Body of pancreas (tissue), 4 donors: ENCODE data around the gene KCNQ1OT1. TPM values are rescaled to one million over a fixed set of nuclear protein-coding genes. Genes with fewer than 3 reads are reported as not detected.

Experiments
- ATAC-seq: fragments of 150-250 bp; one replicate; pipeline ENCODE4 v1.9.1; 2016
- DNase-seq, 4 donors: peaks; one replicate each; pipeline ENCODE4 v3.0.0-alpha.2; 2019
- H3K27ac ChIP-seq, 4 donors: fragments of 200-600 bp; sonication (generic); 1 replicate in 3 of 4; 2 replicates in 1 of 4; pipeline versions ENCODE4 v1.5.1 to v1.6.1; 2016 to 2019; ENCODE audit warnings: mild to moderate bottlenecking in 1 of 4, mixed read lengths in 1 of 4, moderate library complexity in 1 of 4
- H3K27me3 ChIP-seq, 2 donors: fragments of 200-600 bp; sonication (generic); one replicate each; pipeline ENCODE4 v1.6.0; 2016; ENCODE audit warnings: mild to moderate bottlenecking in 1 of 2
- H3K36me3 ChIP-seq, 2 donors: fragments of 200-600 bp; sonication (generic); replicated peaks in 1 of 2; 2 replicates each; pipeline ENCODE4 v1.5.1; 2016; ENCODE audit warnings: low read depth in 2 of 2; ENCODE audit not compliant: insufficient read depth in 1 of 2
- H3K4me1 ChIP-seq: fragments of 200-600 bp; sonication (generic); one replicate; pipeline ENCODE4 v1.6.0; 2016
- H3K4me3 ChIP-seq, 2 donors: fragments of 200-600 bp; sonication (generic); 1 replicate in 1 of 2; 2 replicates in 1 of 2; pipeline ENCODE4 v1.5.1; 2016 to 2019
- H3K9me3 ChIP-seq, 3 donors: fragments of 200-600 bp; sonication (generic); 1 replicate in 2 of 3; 2 replicates in 1 of 3; pipeline ENCODE4 v1.5.1; 2016
- POLR2A ChIP-seq, 3 donors: fragments of 450-650 bp; IDR thresholded peaks; one replicate each; pipeline ENCODE4 v1.6.1; 2016; ENCODE audit warnings: antibody characterized with exemption in 3 of 3, mild to moderate bottlenecking in 2 of 3
- WGBS, 2 donors: methylation state at CpG; one replicate each; pipeline ENCODE4 v1.1.5; 2017; 5-methylcytosine and 5-hydroxymethylcytosine counted together
- intact Hi-C: fragments of 100-400 bp; cut with DNase I; formaldehyde crosslinking; loops from one replicate; pipeline ENCODE4 v1.15.1; 2023
- total RNA-seq, 2 donors: library from RNA; depleted of rRNA; stranded (reverse); fragments of >200 nt; gene quantifications; one replicate each; pipeline ENCODE4 v1.1.0, GENCODE V29; 2016
- TF ChIP-seq, protein P1 (sequence below), 7 experiments: fragments of 450-650 bp in 4 of 7; fragments of 200-600 bp in 3 of 7; sonication (generic) in 3 of 7; IDR thresholded peaks; one replicate each; pipeline ENCODE4 v1.5.1; 2016 to 2019; ENCODE audit warnings: antibody characterized with exemption in 7 of 7

Gene KCNQ1OT1
- total RNA-seq, 2 donors from 2014 or later: 3.6 to 9.2 TPM

GRCh38 chr11:2746401-2747247, 46.8 kb upstream of the KCNQ1OT1 start:
- Histone ChIP-seq H3K36me3 (no peaks in the 10 kb centered on the region), H3K9me3 (no peaks in the 10 kb centered on the region), H3K27me3 (no peaks in the 10 kb centered on the region), H3K4me1 (no peaks in the 10 kb centered on the region), H3K4me3 (no peak overlapping the region), H3K27ac (no peak overlapping the region)
- WGBS, 2 donors: 80 to 93% methylated on average over 18 to 24 of the region's 24 CpGs
- ATAC-seq (no peak), DNase-seq (peak in 2 of 4 donors; percentile 5 to 11)
- intact Hi-C loops: no loop called here
- TF ChIP-seq, protein P1, sequence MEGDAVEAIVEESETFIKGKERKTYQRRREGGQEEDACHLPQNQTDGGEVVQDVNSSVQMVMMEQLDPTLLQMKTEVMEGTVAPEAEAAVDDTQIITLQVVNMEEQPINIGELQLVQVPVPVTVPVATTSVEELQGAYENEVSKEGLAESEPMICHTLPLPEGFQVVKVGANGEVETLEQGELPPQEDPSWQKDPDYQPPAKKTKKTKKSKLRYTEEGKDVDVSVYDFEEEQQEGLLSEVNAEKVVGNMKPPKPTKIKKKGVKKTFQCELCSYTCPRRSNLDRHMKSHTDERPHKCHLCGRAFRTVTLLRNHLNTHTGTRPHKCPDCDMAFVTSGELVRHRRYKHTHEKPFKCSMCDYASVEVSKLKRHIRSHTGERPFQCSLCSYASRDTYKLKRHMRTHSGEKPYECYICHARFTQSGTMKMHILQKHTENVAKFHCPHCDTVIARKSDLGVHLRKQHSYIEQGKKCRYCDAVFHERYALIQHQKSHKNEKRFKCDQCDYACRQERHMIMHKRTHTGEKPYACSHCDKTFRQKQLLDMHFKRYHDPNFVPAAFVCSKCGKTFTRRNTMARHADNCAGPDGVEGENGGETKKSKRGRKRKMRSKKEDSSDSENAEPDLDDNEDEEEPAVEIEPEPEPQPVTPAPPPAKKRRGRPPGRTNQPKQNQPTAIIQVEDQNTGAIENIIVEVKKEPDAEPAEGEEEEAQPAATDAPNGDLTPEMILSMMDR (IDR thresholded peaks at IDR 0.05): no peak
- no peak for TF ChIP-seq POLR2A (IDR thresholded peaks at IDR 0.05)

DNA sequence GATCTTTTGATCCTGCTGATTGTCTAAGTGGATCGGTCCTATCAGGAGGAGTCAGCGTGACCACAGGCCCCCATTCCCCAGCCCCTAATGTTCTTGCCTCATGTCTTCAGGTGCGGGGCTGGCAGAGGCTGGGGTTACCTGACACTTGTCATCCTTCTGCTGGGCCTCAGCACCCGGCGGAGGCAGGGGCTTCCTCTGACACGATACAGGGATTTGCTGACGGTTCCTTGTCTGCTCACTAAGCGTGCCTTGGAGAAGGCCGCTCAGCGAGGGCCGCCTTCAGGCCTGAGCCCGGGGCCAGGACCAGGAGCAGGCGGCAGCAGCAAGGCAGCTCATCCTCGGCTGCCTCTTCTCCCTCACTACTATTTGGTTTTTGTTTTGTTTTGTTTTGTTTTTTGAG, 45.7 kb upstream of the KCNQ1OT1 start:
- TF ChIP-seq, protein P1 (IDR thresholded peaks at IDR 0.05): no peak
- no peak for TF ChIP-seq POLR2A (IDR thresholded peaks at IDR 0.05)
- intact Hi-C loops: no loop called here
- 91 to 93% methylated on average over 14 of the region's 14 CpGs for WGBS, 2 donors
- ATAC-seq: no peak
- Histone ChIP-seq H3K9me3 (no peaks in the 10 kb centered on the region), H3K4me3 (no peak overlapping the region), H3K27ac (no peak overlapping the region), H3K27me3 (no peaks in the 10 kb centered on the region), H3K36me3 (no peaks in the 10 kb centered on the region), H3K4me1 (no peaks in the 10 kb centered on the region)
- peak in 1 of 4 donors; percentile 2 for DNase-seq

- no peaks in the 10 kb centered on the region for H3K9me3 ChIP-seq
- no peak overlapping the region for H3K27ac ChIP-seq
- intact Hi-C loops: no loop called here
- TF ChIP-seq POLR2A (IDR thresholded peaks at IDR 0.05): no peak
- TF ChIP-seq, protein P1 (IDR thresholded peaks at IDR 0.05): no peak
- peaks cover 8% of the 10 kb centered on the region for H3K4me1 ChIP-seq
- H3K4me3 ChIP-seq: no peak overlapping the region
- no peaks in the 10 kb centered on the region for H3K27me3 ChIP-seq
- DNase-seq: peak in 2 of 4 donors; percentile 2 to 3
- H3K36me3 ChIP-seq: no peaks in the 10 kb centered on the region
- ATAC-seq: no peak
- 94 to 96% methylated on average over 9 of the region's 9 CpGs for WGBS, 2 donors
Measured at GRCh38 chr11:2744166-2744565, 44.4 kb upstream of the KCNQ1OT1 start.

DNA sequence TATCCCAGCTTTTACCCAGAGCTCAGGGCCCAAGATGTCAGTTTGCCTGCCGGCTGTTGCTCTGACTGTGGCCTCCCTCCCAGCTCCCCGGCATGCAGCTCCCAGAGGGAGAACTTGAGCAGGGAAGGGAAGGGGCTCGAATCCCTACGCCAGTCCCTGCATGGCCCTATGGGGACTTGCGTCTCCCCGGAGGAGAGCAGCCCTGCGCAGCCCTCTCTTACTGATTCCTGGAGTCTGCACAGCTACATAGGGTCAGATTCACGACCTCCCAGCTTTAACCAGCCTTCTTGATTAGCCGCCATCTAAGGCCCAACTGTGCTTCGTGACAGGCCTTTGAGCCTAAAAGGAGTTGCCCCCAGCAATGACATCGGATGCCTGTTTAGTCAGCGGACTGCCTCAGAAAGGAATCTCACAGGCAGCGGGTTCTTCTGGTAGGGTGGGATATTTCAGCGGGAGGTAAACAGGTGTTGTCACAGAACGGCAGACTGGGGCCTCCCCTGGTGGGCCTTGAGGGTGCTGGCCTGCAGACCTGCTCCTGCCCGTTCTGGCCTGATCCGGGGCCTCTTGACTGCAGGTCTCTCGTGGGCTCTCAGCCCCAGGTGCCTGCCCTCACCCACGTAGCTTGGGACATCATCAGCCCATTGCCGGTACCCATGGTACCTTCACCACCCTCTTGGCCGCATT, 43.8 kb upstream of the KCNQ1OT1 start:
- peak in 2 of 4 donors; percentile 3 to 4 for DNase-seq
- Histone ChIP-seq H3K4me3 (no peak overlapping the region), H3K27me3 (no peaks in the 10 kb centered on the region), H3K9me3 (no peaks in the 10 kb centered on the region), H3K36me3 (no peaks in the 10 kb centered on the region), H3K27ac (no peak overlapping the region), H3K4me1 (peaks cover 12% of the 10 kb centered on the region)
- WGBS, 2 donors: 93 to 95% methylated on average over 14 to 21 of the region's 21 CpGs
- ATAC-seq: no peak
- TF ChIP-seq, protein P1 (IDR thresholded peaks at IDR 0.05): no peak
- no peak for TF ChIP-seq POLR2A (IDR thresholded peaks at IDR 0.05)
- intact Hi-C loops: no loop called here
